Tibial artery (tissue), 4 donors: Measurements from ENCODE around the gene TBX1.

Experiments used
- DNase-seq, 2 donors: peaks; one replicate each; pipeline ENCODE4 v3.0.0-alpha.2; 2019
- H3K27ac ChIP-seq, 2 donors: fragments of 200-600 bp; sonication (generic) in 1 of 2; 1 replicate in 1 of 2; 2 replicates in 1 of 2; pipeline ENCODE4 v1.5.1; 2018 to 2019; ENCODE audit warnings: mild to moderate bottlenecking in 1 of 2
- H3K27me3 ChIP-seq, 2 donors: fragments of 200-600 bp; sonication (generic) in 1 of 2; one replicate each; pipeline versions ENCODE4 v1.5.1 to v1.6.0; 2016 to 2019
- H3K36me3 ChIP-seq, 3 donors: fragments of 200-600 bp; sonication (generic) in 2 of 3; one replicate each; pipeline ENCODE4 v1.5.1; 2016 to 2019; ENCODE audit warnings: mild to moderate bottlenecking in 2 of 3
- H3K4me1 ChIP-seq, 4 donors: fragments of 200-600 bp; sonication (generic) in 2 of 4; 1 replicate in 3 of 4; 2 replicates in 1 of 4; pipeline ENCODE4 v1.5.1; 2016 to 2019
- H3K4me3 ChIP-seq, 2 donors: fragments of 200-600 bp; sonication (generic) in 1 of 2; 1 replicate in 1 of 2; 2 replicates in 1 of 2; pipeline ENCODE4 v1.5.1; 2018 to 2019; ENCODE audit warnings: mild to moderate bottlenecking in 2 of 2
- H3K9me3 ChIP-seq, 3 donors: fragments of 200-600 bp; sonication (generic) in 1 of 3; one replicate each; pipeline ENCODE4 v1.5.1; 2016 to 2019
- CTCF ChIP-seq, 2 experiments: fragments of 200-600 bp in 1 of 2; fragments of 450-650 bp in 1 of 2; IDR thresholded peaks; one replicate each; pipeline ENCODE4 v1.5.1; 2017 to 2019; ENCODE audit warnings: antibody characterized with exemption in 2 of 2, mild to moderate bottlenecking in 1 of 2, moderate library complexity in 1 of 2
- intact Hi-C: fragments of 100-400 bp; cut with DNase I; formaldehyde crosslinking; loops from one replicate; pipeline ENCODE4 v1.15.0; 2023; ENCODE audit warnings: low total_unique reads

Gene TBX1

DNA sequence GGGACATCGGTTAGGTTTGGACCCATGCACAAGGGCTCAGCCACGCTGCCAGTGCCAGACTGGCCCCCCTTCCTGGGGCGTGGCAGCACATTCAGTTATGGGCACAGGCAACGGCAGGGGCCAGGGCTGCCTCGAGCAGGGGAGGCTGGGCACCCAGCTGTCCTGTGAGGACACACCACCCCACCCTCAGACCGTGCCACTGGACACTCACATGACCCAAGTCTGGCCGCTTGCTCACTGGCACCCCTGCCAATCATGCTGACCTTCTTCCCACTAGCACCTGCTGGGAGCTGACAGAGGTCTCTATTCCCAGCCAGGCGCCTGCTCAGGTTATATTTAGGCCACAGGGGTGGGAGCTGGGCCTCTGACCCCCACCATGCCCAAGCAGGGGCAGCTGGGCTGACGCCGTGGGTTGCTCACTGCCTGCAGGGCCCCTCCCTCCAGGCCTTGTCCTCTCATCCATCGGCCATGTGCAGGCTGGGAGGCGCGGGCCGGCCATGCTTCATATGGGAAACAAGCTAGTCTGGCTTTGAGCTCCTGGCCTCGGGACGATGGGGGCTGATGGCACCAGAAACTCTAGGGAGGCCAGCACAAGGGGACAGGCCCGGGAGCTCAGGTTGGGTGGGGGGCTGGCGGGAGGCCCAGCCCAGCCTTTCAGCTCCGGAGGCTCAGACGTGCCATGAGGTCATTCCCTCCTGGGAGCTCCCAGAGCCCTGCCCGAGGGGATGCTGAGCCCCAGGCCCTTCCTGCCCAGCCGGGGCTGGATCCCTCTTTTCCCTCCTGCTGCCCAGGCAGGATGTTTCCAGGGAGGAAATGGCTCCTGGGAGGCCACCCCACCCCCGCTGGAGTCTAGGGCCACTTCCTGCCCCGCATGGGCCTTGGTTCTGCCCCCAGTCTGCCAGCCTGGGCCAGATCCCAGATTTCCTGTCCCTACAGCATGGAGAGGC is 15.2 kb upstream of the TBX1 start:
- TF ChIP-seq CTCF (IDR thresholded peaks at IDR 0.05), result no peak

DNA sequence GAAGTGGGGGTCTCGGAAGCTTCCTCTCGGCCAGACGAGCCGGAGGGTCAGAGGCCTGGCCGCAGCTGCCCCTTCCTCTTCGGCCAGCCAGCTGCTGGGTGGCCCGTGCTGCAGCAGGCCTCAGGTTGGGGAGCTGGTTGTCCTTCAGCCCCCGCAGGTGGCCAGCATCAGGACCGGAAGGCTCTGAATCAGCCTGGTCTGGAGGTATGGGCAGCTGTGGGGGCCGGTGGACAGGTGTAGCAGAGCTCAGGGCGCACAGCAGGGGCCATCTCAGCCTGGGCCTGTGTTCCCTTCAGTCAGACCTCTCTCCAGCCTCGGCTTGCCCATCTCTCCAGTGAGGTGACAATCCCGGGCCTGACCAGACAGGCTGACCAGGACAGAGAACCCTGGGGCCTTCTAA is 13.9 kb upstream of the TBX1 start:
- no peak for TF ChIP-seq CTCF (IDR thresholded peaks at IDR 0.05)
- H3K9me3 ChIP-seq, result no peaks in the 10 kb centered on the region
- H3K36me3 ChIP-seq, result no peaks in the 10 kb centered on the region
- no peak for DNase-seq
- no peak overlapping the region for H3K27ac ChIP-seq
- H3K4me1 ChIP-seq, result no peaks in the 10 kb centered on the region
- peaks cover 0 to 26% of the 10 kb centered on the region in 2 donors for H3K27me3 ChIP-seq
- intact Hi-C loops, result no loop called here
- H3K4me3 ChIP-seq, result no peak overlapping the region

More for the DNA sequence above, 15.2 kb upstream of the TBX1 start:
- no peaks in the 10 kb centered on the region for H3K36me3 ChIP-seq
- intact Hi-C loops, result no loop called here
- H3K9me3 ChIP-seq, result no peaks in the 10 kb centered on the region
- no peak overlapping the region for H3K27ac ChIP-seq
- peaks cover 0 to 15% of the 10 kb centered on the region in 2 donors for H3K27me3 ChIP-seq
- H3K4me3 ChIP-seq, result no peak overlapping the region
- no peak for DNase-seq
- H3K4me1 ChIP-seq, result no peaks in the 10 kb centered on the region

DNA sequence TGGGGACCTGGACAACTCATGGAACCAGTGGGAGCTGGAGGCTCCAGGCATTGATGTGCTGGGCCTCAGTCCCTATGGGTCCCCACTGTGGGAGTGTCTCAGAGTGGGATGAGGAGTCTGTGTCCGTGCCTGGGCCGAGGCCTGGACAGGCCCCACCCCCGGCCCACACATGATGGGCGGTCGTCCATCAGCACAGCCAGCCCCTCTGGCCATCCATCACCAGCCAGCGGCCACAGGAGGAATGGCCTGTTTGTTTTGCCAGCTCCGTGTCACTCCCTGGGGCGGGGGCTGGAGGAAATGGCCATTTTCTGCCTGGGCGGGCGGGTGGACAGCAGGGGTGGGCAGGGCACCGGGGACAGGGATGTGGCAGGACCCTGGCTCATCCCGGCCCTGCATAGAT is 13.0 kb upstream of the TBX1 start:
- H3K4me1 ChIP-seq, result no peaks in the 10 kb centered on the region
- intact Hi-C loops, result no loop called here
- no peak overlapping the region for H3K27ac ChIP-seq
- TF ChIP-seq CTCF (IDR thresholded peaks at IDR 0.05), result no peak
- H3K36me3 ChIP-seq, result no peaks in the 10 kb centered on the region
- H3K27me3 ChIP-seq, result peaks cover 0 to 32% of the 10 kb centered on the region in 2 donors
- H3K4me3 ChIP-seq, result no peak overlapping the region
- H3K9me3 ChIP-seq, result no peaks in the 10 kb centered on the region
- DNase-seq, result no peak

GRCh38 chr22:19748139-19748538 is 12.4 kb upstream of the TBX1 start:
- no peak for DNase-seq
- Histone ChIP-seq H3K4me1 (no peaks in the 10 kb centered on the region), H3K9me3 (no peaks in the 10 kb centered on the region), H3K27me3 (peaks cover 0 to 38% of the 10 kb centered on the region in 2 donors), H3K4me3 (no peak overlapping the region), H3K36me3 (no peaks in the 10 kb centered on the region), H3K27ac (no peak overlapping the region)
- TF ChIP-seq CTCF (IDR thresholded peaks at IDR 0.05), result no peak
- intact Hi-C loops, result no loop called here

GRCh38 chr22:19748991-19749664 is 11.4 kb upstream of the TBX1 start:
- H3K9me3 ChIP-seq, result no peaks in the 10 kb centered on the region
- DNase-seq, result no peak
- TF ChIP-seq CTCF (IDR thresholded peaks at IDR 0.05), result no peak
- H3K4me3 ChIP-seq, result no peak overlapping the region
- intact Hi-C loops, result no loop called here
- H3K4me1 ChIP-seq, result no peaks in the 10 kb centered on the region
- no peak overlapping the region for H3K27ac ChIP-seq
- no peaks in the 10 kb centered on the region for H3K36me3 ChIP-seq
- peaks cover 0 to 46% of the 10 kb centered on the region in 2 donors for H3K27me3 ChIP-seq
